LNCAP (cell line): ENCODE data around the gene OTULIN.

ENCODE experiments used
- TF ChIP-seq, protein P1 (sequence below): fragments of 450-650 bp; IDR thresholded peaks from 2 replicates; pipeline ENCODE4 v1.5.1; 2017; ENCODE audit warnings: mild to moderate bottlenecking

OTULIN gene

DNA sequence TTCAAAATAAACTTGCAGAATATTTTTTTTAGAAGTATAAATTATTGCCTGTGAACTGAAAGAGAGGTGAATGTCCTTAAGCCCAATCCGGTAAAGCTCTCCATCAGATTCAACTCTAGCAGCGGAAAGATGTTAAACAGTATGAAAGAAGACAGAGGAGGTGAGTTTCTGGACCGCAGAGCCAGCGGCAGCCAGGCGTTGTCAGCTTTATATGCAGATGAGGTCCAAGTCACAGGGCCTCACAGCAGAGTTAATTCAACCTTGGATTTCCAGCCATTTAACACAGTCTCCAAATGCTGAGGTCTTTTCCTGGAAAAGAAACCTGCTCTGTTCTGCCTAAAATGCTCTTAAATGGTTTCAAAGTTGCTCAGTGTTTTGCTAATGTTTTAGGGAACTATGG, 75.5 kb downstream of the OTULIN start:
- TF ChIP-seq, protein P1, sequence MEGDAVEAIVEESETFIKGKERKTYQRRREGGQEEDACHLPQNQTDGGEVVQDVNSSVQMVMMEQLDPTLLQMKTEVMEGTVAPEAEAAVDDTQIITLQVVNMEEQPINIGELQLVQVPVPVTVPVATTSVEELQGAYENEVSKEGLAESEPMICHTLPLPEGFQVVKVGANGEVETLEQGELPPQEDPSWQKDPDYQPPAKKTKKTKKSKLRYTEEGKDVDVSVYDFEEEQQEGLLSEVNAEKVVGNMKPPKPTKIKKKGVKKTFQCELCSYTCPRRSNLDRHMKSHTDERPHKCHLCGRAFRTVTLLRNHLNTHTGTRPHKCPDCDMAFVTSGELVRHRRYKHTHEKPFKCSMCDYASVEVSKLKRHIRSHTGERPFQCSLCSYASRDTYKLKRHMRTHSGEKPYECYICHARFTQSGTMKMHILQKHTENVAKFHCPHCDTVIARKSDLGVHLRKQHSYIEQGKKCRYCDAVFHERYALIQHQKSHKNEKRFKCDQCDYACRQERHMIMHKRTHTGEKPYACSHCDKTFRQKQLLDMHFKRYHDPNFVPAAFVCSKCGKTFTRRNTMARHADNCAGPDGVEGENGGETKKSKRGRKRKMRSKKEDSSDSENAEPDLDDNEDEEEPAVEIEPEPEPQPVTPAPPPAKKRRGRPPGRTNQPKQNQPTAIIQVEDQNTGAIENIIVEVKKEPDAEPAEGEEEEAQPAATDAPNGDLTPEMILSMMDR, result no peak

DNA sequence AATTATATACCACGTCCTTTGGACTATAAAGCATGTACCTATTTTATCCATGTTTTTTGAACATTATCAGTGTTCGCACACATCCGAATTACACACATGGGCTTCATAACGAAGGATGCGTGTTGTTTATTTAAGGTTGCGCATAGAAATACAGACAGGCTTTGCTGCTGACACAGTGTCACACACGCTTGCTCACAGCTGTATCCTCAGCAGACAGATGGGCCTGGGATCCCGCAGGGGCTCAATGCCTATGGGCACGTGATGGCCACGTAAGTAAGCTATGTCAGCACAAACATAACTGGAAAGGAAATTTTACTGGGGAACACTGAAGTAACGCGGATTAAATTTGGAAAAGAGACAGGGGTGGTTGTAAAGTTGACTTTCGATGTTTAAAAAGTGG, 76.6 kb downstream of the OTULIN start:
- TF ChIP-seq, protein P1, result no peak

DNA sequence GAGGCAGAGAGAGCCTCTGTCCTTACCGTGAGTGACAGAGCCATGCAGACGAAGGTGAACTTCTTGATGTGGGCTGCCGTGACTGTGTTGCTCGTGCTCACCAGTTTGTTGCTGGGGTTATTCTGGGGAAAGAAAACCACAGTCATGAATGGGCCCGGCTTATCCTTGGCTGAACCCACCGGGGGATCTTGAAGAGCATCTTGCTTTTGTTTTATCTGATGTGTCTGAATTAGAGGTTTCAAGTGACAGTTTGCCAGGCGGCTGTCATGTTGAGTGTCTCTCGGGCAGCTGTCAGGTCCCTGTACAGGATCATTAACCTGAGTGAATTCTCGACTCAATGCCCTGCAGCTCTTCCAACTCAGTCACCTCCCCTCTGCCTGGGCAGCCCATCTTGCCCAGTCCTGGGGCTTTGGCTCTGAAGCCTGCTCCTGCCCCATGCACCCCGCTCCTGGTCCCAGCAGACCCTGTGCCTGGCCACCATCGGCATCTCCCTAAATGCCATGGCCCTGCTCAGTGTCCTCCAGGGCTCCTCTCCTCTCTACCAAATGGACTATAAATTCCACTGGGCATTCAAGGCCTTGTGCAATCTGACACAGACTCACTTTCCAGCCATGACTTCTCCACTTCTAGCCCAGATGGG, 77.4 kb downstream of the OTULIN start:
- TF ChIP-seq, protein P1, result no peak

DNA sequence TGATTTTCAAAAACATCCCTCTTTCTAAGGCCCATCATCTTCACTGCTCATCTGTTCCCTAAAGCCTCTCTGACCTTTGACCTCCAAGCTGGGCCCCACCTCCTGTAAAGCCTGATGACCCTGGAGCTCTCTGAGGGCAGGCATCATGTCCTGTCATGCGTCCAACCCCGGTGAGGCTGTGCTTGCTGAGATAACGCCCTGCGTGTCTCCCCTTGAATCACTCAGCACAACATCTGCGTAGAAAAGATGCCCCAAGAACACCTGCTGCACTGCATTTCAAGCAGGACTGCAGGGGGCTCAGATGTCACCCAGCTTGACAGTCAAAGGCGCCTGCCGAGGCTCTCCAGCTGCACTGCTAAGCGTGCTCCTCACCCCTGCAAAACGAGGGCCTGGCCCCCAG, 78.0 kb downstream of the OTULIN start:
- TF ChIP-seq, protein P1, result no peak

DNA sequence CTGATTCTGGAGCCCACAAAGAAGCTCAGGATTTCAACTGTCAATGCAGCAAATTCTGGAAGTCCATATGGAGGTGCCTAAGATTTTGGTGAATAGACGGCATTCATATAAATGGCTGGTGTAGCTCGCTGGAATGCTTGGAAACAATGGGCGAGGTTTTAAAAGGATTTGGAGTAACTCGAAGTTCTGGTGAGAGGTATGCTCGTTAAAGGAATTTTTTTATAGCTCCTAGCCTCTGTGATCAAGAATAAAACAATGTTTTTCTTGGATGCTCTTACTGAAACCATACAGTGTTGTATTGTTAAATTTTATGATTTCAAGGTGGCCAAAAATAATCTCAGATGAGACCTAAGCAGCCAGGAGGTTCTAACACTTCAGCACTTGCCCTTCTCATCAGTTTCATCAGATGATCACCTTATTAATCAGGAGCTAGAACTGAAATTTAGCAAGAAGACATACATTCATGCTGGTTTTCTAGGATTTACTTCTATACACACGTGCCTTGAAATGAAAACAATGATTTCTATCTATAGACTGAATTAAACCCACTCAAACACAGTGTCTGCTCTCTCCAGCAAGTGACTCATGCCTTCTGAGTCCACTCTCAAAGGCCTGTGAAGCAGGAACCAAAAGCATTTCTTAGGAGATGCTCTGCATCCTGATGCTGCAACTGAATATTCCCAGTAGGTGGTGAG, 79.2 kb downstream of the OTULIN start:
- TF ChIP-seq, protein P1, result no peak

DNA sequence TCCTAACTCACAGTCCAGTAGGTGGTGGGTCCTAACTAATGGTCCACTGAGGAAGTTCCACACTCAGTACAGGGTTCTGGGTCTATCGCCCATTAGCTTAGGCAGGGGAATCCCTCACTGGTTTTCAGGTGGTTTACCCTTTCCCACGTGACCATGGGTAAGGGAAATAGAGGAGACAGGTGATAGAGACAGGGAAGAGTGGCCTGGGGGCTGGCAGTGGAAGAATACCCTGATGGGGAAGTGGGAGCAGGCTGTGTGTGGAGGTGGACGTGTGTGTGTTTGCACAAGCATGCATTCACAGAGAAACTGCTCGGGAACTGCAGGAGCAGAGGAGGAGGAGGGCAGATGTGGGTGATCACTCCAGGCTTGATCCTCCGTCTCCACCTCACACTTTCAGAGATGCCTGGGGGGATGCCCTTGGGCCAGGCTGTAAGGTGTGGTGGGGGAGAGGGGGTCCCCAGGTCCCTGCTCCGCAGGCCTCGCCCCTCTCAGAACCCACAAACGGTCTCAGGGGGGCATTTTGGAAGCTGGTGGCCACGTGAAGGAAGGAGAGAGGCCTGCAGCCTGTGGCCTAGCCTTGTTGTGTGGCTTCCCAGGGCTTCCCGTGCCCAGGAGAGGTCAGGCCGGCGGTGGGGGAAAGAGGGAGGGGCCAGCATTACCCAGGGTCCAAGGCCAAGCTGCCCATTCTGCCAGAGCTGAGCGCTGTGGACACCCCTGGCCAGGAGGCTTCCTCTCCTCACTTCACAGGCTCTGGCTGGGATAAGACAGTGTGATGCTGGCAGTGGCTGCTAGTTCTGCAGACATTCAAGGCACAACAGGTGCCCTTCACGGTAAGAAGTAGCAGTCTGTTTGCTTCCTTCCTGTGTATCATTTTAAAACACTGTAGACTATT, 80.0 kb downstream of the OTULIN start:
- TF ChIP-seq, protein P1, result no peak

DNA sequence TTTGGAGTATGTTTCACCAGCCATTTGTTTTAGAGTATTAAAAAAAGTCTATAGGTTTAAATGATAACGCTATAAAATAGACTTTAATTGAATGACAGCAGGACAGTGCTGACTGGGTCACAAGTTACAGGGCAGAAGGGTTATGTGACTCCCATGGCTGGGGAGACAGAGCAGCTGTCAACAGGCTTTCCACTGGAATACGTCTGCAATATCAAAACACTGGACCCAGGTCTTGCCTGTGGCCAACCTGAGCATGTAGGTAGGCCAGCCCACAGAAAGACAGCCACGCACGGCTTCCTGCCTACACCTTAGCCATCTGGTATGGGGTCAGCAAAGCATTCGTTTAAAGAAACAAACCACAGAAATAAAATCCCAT, 80.7 kb downstream of the OTULIN start:
- TF ChIP-seq, protein P1, result no peak
